Stimulated activated CD4-positive, alpha-beta T cell treated with anti-CD3 and anti-CD28 coated beads, Interleukin-4, amount 100 ng/mL, for 48 hours (primary cell): ENCODE measurements around the gene F8A1.
"Not testable (repeated sequence)": the region's sequence is repeated elsewhere in the genome, so short reads cannot be mapped to it uniquely, and the experiment has no call there.

Experiments
- DNase-seq, 2 donors: peaks; one replicate each; pipeline ENCODE4 v3.0.0-alpha.2; 2020; ENCODE audit warnings: low read depth in 2 of 2

The F8A1 gene

DNA sequence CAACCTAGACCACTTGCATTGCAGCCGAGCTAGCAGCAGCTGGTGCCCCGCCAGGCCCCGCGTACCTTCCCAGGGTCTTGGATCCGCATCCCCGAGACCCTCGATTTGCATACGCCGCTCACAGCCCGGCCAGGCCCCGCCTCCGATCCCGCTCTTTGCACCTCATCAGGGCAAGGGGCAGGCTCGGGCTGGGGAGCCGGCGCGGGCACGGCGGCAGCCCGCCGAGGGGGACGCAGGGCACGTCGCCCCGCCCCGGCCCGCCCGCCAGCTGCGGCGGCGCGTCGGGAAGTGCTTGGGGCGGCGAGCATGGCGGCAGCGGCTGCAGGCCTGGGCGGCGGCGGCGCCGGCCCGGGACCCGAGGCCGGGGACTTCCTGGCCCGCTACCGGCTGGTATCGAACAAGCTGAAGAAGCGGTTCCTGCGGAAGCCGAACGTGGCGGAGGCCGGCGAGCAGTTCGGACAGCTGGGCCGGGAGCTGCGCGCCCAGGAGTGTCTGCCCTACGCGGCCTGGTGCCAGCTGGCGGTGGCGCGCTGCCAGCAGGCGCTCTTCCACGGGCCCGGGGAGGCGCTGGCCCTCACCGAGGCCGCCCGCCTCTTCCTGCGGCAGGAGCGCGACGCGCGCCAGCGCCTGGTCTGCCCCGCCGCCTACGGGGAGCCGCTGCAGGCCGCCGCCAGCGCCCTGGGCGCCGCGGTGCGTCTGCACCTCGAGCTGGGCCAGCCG lies at the start of gene F8A1:
Gene F8A1, plus strand, starts transcription at position 287 of the 720 bp plus-strand sequence. Its CDS starts 20 bp downstream, at position 307.
- DNase-seq: peak; percentile 24 to 50

DNA sequence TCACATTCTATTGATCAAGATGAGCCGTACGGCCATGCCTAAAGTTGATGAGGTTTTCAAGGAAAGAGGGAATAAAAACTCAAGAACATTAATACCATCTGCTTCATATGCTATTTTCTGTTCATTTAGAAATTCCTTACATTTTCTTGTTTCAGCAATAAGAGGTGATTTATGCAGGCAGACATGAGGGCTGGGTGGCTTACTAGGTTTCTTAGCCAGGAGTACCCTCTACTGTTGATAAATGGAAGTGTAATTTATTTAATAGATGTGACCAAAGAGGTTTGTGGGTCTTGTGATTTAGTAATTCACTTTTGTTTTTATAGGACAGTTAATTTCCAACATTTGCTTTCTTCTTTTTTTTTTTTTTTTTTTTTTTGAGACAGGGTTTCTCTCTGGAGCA lies 45.3 kb upstream of the F8A1 start:
- no peak for DNase-seq

- DNase-seq: no peak
These were observed 35.1 kb upstream of the F8A1 start for GRCh38 chrX:154850957-154851611.

- DNase-seq: no peak
These were observed 30.9 kb upstream of the F8A1 start for GRCh38 chrX:154855256-154855655.

- not testable (repeated sequence) for DNase-seq
These were observed 17.6 kb upstream of the F8A1 start for GRCh38 chrX:154868522-154868921.

GRCh38 chrX:154873329-154873728 lies 12.8 kb upstream of the F8A1 start:
- DNase-seq: no peak

GRCh38 chrX:154884069-154884468 lies 2.1 kb upstream of the F8A1 start:
- DNase-seq: not testable (repeated sequence)

- DNase-seq: not testable (repeated sequence)
These were observed 1.1 kb upstream of the F8A1 start for GRCh38 chrX:154885057-154885456.

GRCh38 chrX:154885549-154885948 lies 606 bp upstream of the F8A1 start:
- not testable (repeated sequence) for DNase-seq

- DNase-seq: not testable (repeated sequence)
These were observed 650 bp downstream of the F8A1 start for GRCh38 chrX:154886789-154887221.

GRCh38 chrX:154890990-154891639 lies 5.0 kb downstream of the F8A1 start:
- no peak for DNase-seq

GRCh38 chrX:154892296-154892695 lies 6.1 kb downstream of the F8A1 start:
- DNase-seq: no peak

DNA sequence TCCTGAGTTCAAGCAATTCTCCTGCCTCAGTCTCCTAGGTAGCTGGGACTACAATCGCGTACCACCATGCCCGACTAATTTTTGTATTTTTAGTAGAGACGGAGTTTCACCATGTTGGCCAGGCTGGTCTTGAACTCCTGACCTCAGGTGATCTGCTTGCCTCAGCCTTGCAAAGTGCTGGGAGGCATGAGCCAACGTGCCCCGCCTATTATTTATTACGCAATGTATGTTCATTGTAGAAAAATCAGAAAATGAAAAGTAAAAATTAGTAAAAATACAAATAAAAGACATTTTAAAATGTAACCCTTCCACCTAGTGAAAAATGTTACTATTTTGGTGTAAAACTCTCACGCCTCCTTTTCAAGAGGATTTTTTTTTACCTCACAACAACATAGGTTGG lies 14.2 kb downstream of the F8A1 start:
- DNase-seq: no peak

- DNase-seq: no peak
These were observed 16.3 kb downstream of the F8A1 start for GRCh38 chrX:154902408-154902807.

- DNase-seq: no peak
These were observed 22.7 kb downstream of the F8A1 start for GRCh38 chrX:154908821-154909220.

DNA sequence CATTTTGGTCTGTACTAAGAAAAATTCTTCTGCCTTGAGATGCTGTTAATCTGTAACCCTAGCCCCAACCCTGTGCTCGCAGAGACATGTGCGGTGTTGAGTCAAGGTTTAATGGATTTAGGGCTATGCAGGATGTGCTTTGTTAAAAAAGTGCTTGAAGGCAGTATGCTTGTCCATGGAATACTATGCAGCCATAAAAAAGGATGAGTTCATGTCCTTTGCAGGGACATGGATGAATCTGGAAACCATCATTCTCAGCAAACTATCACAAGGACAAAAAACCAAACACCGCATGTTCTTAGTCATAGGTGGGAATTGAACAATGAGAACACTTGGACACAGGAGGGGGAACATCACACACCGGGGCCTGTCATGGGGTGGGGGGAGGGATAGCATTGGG lies 23.9 kb downstream of the F8A1 start:
- DNase-seq: not testable (repeated sequence)

GRCh38 chrX:154910528-154910927 lies 24.4 kb downstream of the F8A1 start:
- not testable (repeated sequence) for DNase-seq

DNA sequence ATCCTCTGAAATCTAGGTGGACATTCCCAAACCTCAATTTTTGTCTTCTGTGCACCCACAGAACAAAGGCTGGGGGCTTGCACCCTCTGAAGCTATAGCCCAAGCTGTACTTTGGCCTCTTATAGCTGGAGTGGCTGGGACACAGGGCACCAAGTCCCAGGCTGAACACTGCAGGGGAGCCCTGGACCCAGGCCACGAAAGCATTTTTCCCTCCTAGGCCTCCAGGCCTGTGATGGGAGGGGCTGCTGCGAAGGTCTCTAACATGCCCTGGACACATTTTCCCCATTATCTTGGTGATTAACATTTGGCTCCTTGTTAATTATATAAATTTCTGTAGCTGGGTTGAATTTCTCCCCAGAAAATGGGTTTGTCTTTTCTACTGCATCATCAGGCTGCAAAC lies 27.9 kb downstream of the F8A1 start:
- DNase-seq: no peak

DNA sequence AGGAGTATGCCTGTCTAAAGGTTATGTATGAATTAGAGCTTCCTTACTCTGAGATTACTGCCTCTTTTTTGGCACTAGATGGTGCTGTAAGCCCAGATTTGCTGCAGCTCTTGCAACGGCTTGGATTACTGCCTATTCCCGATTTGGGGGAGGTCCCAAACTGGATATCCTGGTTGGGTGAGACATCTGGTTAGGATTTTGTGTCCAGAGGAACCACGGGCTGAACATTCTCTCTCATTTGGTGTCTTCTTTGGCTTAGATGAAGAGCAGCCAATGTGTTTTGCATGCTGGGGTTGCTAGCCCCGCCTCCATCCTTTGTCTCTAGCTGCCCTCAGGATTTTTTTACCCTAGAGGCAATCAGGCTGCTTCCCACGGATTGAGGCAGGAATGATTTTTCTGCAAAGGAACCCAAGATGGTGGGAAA lies 31.9 kb downstream of the F8A1 start:
- peak; percentile 1 for DNase-seq

DNA sequence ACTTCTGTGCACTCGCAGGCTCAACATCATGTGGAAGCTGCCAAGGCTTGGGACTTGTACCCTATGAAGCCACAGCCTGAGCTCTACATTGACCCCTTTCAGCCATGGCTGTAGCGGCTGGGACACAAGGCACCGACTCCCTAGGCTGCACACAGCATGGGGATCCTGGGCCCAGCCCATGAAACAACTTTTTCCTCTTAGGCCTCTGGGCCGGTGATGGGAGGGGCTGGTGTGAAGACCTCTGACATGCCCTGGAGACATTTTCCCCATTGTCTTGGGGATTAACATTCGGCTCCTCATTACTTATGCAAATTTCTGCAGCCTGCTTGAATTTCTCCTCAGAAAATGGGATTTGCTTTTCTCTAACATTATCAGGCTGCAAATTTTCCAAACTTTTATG lies 38.6 kb downstream of the F8A1 start:
- not testable (repeated sequence) for DNase-seq
